ENCODE data around the gene SFMBT2.

GRCh38 chr10:7287377-7287776 lies 123.5 kb downstream of the SFMBT2 start:
- TF ChIP-seq, protein P1, sequence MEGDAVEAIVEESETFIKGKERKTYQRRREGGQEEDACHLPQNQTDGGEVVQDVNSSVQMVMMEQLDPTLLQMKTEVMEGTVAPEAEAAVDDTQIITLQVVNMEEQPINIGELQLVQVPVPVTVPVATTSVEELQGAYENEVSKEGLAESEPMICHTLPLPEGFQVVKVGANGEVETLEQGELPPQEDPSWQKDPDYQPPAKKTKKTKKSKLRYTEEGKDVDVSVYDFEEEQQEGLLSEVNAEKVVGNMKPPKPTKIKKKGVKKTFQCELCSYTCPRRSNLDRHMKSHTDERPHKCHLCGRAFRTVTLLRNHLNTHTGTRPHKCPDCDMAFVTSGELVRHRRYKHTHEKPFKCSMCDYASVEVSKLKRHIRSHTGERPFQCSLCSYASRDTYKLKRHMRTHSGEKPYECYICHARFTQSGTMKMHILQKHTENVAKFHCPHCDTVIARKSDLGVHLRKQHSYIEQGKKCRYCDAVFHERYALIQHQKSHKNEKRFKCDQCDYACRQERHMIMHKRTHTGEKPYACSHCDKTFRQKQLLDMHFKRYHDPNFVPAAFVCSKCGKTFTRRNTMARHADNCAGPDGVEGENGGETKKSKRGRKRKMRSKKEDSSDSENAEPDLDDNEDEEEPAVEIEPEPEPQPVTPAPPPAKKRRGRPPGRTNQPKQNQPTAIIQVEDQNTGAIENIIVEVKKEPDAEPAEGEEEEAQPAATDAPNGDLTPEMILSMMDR (IDR thresholded peaks at IDR 0.05; ENCODE audit: low read depth, low read length) = no peak
- TF ChIP-seq EZH2phosphoT487 (IDR thresholded peaks at IDR 0.05; ENCODE audit: low read depth) = no peak
